Measurements from ENCODE around the gene MYO1G. TPM values are rescaled to one million over a fixed set of nuclear protein-coding genes. Genes with fewer than 3 reads are reported as not detected.

MYO1G gene
- total RNA-seq, 2 experiments from 2014 or later, result 399 to 403 TPM

DNA sequence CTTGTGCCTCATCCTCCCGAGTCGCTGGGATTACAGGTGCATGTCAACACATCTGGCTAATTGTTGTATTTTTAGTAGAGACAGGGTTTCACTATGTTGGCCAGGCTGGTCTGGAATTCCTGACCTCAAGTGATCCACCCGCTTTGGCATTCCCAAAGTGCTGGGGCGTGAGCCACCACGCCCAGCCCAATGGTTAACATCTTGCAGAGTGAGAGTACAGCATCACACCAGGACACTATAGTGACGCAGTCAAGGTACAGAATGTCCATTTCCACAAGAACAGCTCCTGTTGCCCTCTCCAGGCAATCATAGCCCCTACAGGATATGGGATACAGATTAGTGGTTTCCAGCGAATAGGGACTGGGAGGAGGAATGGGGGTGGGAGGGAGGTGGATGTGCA is 34.0 kb downstream of the MYO1G start:
- ATAC-seq (no peak), DNase-seq (no peak)
- TF ChIP-seq, protein P1, sequence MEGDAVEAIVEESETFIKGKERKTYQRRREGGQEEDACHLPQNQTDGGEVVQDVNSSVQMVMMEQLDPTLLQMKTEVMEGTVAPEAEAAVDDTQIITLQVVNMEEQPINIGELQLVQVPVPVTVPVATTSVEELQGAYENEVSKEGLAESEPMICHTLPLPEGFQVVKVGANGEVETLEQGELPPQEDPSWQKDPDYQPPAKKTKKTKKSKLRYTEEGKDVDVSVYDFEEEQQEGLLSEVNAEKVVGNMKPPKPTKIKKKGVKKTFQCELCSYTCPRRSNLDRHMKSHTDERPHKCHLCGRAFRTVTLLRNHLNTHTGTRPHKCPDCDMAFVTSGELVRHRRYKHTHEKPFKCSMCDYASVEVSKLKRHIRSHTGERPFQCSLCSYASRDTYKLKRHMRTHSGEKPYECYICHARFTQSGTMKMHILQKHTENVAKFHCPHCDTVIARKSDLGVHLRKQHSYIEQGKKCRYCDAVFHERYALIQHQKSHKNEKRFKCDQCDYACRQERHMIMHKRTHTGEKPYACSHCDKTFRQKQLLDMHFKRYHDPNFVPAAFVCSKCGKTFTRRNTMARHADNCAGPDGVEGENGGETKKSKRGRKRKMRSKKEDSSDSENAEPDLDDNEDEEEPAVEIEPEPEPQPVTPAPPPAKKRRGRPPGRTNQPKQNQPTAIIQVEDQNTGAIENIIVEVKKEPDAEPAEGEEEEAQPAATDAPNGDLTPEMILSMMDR (IDR thresholded peaks at IDR 0.05), result no peak
- intact Hi-C loops (cut with micrococcal nuclease), result no loop called here
- no peak overlapping the region for H3K4me3 Mint-ChIP-seq
- ChIA-PET CTCF (interaction anchor here (1.5 kb wide), 1 partner anchor 29 kb away, joined by 4 read pairs; no protein-coding TSS in a partner anchor), POLR2A (interaction anchor here (1.1 kb wide), 2 partner anchors 12 to 22 kb away, joined by 3 to 4 read pairs; no protein-coding TSS in a partner anchor)
- H3K27me3 Mint-ChIP-seq, result peaks cover 6% of the 10 kb centered on the region
- H3K4me1 Mint-ChIP-seq (ENCODE audit: low read depth), result no peaks in the 10 kb centered on the region
- H3K27ac Mint-ChIP-seq, result no peak overlapping the region
- no peaks in the 10 kb centered on the region for H3K36me3 Mint-ChIP-seq (ENCODE audit: low read depth)
- H3K9me3 Mint-ChIP-seq, result no peaks in the 10 kb centered on the region

DNA sequence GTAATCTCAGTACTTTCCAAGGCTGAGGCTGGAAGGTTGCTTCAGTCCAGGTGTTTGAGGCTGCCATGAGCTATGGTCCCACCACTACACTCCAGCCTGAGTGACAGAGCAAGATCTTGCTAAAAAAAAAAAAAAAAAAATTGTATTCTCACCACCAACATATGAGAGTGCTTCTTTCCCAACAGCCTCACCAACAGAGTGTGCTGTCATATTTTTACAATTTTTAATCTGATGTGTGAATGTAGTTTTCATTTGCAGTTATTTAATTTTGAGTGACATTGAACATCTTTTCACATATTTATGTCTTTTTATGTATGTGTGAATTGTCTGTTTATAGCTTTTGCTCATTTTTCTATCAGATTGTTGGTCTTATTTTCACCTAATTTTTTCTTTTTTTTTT is 35.2 kb downstream of the MYO1G start:
- no peak overlapping the region for H3K27ac Mint-ChIP-seq
- H3K4me1 Mint-ChIP-seq (ENCODE audit: low read depth), result no peaks in the 10 kb centered on the region
- H3K27me3 Mint-ChIP-seq, result peaks cover 6% of the 10 kb centered on the region
- DNase-seq (no peak), ATAC-seq (no peak)
- CTCF ChIA-PET, result interaction anchor here (0.9 to 1.5 kb wide), 4 partner anchors 21 to 192 kb away, joined by 4 to 5 read pairs (median 4); no protein-coding TSS in a partner anchor
- H3K9me3 Mint-ChIP-seq, result no peaks in the 10 kb centered on the region
- no peaks in the 10 kb centered on the region for H3K36me3 Mint-ChIP-seq (ENCODE audit: low read depth)
- POLR2A ChIA-PET, result interaction anchor here (0.6 to 1.1 kb wide), 2 partner anchors 23 to 30 kb away, joined by 4 read pairs; no protein-coding TSS in a partner anchor
- TF ChIP-seq, protein P1 (IDR thresholded peaks at IDR 0.05), result no peak
- no peak overlapping the region for H3K4me3 Mint-ChIP-seq
- intact Hi-C loops (cut with micrococcal nuclease), result no loop called here

DNA sequence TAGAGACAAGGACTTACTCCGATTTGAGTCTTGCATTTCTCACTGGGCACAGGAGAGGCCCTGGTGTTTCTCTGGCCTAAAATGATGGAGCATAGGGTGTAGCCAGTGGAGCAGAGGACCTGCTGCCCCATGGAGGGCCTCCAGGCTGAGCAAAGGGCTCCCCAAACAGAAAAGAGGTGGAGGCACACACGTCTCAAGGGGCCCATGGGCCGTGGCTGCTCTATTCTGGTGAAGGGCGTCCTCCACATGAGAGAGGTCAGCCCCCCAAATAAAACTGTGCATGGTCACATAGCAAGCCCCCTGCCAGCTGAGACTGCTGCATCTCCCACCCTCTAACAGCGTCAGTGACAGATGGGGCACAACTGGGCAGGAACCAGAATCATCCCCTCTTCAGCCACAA is 41.4 kb downstream of the MYO1G start:
- H3K27me3 Mint-ChIP-seq, result peaks cover 2% of the 10 kb centered on the region
- no peak overlapping the region for H3K4me3 Mint-ChIP-seq
- CTCF ChIA-PET, result interaction anchor here (0.5 to 1.3 kb wide), 3 partner anchors 10 to 75 kb away, joined by 3 read pairs; no protein-coding TSS in a partner anchor
- no peaks in the 10 kb centered on the region for H3K9me3 Mint-ChIP-seq
- TF ChIP-seq, protein P1 (IDR thresholded peaks at IDR 0.05), result no peak
- H3K27ac Mint-ChIP-seq, result no peak overlapping the region
- POLR2A ChIA-PET, result no interaction called here
- no peak for DNase-seq
- H3K36me3 Mint-ChIP-seq (ENCODE audit: low read depth), result no peaks in the 10 kb centered on the region
- no peak for ATAC-seq
- intact Hi-C loops (cut with micrococcal nuclease), result no loop called here
- H3K4me1 Mint-ChIP-seq (ENCODE audit: low read depth), result no peaks in the 10 kb centered on the region

DNA sequence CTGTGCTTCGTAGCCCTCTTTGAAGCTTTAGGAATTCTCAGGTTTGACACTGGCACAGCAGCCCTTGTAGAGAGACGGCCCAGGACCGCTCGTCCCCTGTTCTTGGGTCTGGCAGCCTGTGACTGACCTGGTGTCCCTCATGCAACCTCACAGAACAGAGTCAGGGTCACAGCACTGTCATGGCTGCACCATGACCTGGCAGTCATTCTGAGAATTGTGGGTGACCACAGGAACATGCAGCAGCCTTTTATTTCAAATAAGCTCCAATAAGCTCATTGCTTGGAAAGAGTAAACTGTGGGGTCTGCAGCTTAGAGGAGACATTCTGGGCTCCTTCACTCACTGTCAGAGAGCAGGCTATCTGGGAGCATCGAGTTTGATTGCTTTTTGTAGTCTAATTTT is 42.5 kb downstream of the MYO1G start:
- ChIA-PET CTCF (interaction anchor here (1.1 to 1.3 kb wide), 2 partner anchors 73 to 200 kb away, joined by 3 read pairs; no protein-coding TSS in a partner anchor), POLR2A (interaction anchor here (0.8 kb wide), 1 partner anchor 25 kb away, joined by 3 read pairs; no protein-coding TSS in a partner anchor)
- Mint-ChIP-seq H3K27ac (no peak overlapping the region), H3K4me1 (ENCODE audit: low read depth) (no peaks in the 10 kb centered on the region), H3K27me3 (peaks cover 2% of the 10 kb centered on the region), H3K9me3 (no peaks in the 10 kb centered on the region), H3K4me3 (no peak overlapping the region), H3K36me3 (ENCODE audit: low read depth) (no peaks in the 10 kb centered on the region)
- no peak for DNase-seq
- TF ChIP-seq, protein P1 (IDR thresholded peaks at IDR 0.05), result no peak
- intact Hi-C loops (cut with micrococcal nuclease), result no loop called here
- ATAC-seq, result no peak

DNA sequence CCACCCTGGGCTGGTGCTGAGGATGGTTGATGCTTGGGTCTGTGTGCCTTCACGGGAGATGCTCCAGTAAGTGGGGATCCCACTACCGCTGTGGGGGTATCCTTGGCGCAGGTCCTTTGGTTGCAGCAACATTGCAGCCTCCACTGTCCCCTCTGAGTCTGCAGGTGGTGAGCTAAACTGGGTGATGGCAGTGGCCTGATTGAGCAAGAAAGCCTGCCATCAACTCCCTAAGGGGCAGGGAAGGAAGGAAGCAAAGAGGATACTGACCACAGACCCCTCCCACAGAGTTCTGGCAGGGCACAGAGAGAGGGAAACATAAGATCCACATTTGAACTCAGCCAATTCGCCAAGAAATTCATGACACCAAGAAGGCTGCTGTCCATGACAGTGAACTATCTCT is 43.2 kb downstream of the MYO1G start:
- TF ChIP-seq, protein P1 (IDR thresholded peaks at IDR 0.05), result no peak
- Mint-ChIP-seq H3K4me3 (no peak overlapping the region), H3K27me3 (peaks cover 2% of the 10 kb centered on the region), H3K4me1 (ENCODE audit: low read depth) (no peaks in the 10 kb centered on the region), H3K27ac (no peak overlapping the region), H3K36me3 (ENCODE audit: low read depth) (no peaks in the 10 kb centered on the region), H3K9me3 (no peaks in the 10 kb centered on the region)
- ChIA-PET POLR2A (no interaction called here), CTCF (interaction anchor here (1.1 kb wide), 1 partner anchor 200 kb away, joined by 3 read pairs; no protein-coding TSS in a partner anchor)
- no peak for DNase-seq
- no peak for ATAC-seq
- intact Hi-C loops (cut with micrococcal nuclease), result no loop called here
